Activated CD8-positive, alpha-beta T cell treated with anti-CD3 and anti-CD28 coated beads for 36 hours (primary cell): Measurements from ENCODE around the gene KRT15. TPM values are rescaled to one million over a fixed set of nuclear protein-coding genes. Genes with fewer than 3 reads are reported as not detected.

Experiments
- ATAC-seq: fragments of 200-7000 bp; cut with Tn5 transposase; one replicate; pipeline ENCODE4 v1.10.0; 2021; ENCODE audit warnings: mild to moderate bottlenecking, moderate library complexity
- CTCF ChIA-PET: fragments of 350-600 bp; sonication (Branson Sonifier 250); formaldehyde crosslinking; loops from one replicate; lab custom pipeline; 2021; ENCODE audit warnings: antibody characterized with exemption; lab: Charles Lee
- POLR2A ChIA-PET: fragments of 350-600 bp; sonication (Branson Sonifier 250); formaldehyde crosslinking; loops from one replicate; lab custom pipeline; 2021; ENCODE audit warnings: antibody characterized with exemption; lab: Charles Lee
- DNase-seq: peaks from one replicate; pipeline ENCODE4 v3.0.0-alpha.2; 2020
- H3K27ac Mint-ChIP-seq: one replicate; pipeline ENCODE4 v1.8.0; 2021; ENCODE audit warnings: mild to moderate bottlenecking, mixed read lengths
- H3K27me3 Mint-ChIP-seq: one replicate; pipeline ENCODE4 v1.8.0; 2021; ENCODE audit warnings: mixed read lengths
- H3K36me3 Mint-ChIP-seq: one replicate; pipeline ENCODE4 v1.8.0; 2021; ENCODE audit warnings: low read depth, mixed read lengths
- H3K4me1 Mint-ChIP-seq: one replicate; pipeline ENCODE4 v1.8.0; 2021; ENCODE audit warnings: low read depth, mixed read lengths
- H3K4me3 Mint-ChIP-seq: one replicate; pipeline ENCODE4 v1.8.0; 2021; ENCODE audit warnings: mild to moderate bottlenecking, moderate library complexity, mixed read lengths
- H3K9me3 Mint-ChIP-seq: one replicate; pipeline ENCODE4 v1.8.0; 2021; ENCODE audit warnings: mixed read lengths
- CTCF ChIP-seq: fragments of 200-600 bp; IDR thresholded peaks from one replicate; pipeline ENCODE4 v1.8.0; 2022; ENCODE audit warnings: antibody characterized with exemption, mild to moderate bottlenecking
- intact Hi-C: fragments of 100-400 bp; cut with micrococcal nuclease; formaldehyde crosslinking; loops from one replicate; pipeline ENCODE4 v1.10.0; 2022
- total RNA-seq, 2 experiments: library from RNA; stranded (reverse); gene quantifications; one replicate each; pipeline ENCODE4 v1.2.3, GENCODE V29; 2021

KRT15 gene
- total RNA-seq, 2 experiments from 2014 or later = not detected

DNA sequence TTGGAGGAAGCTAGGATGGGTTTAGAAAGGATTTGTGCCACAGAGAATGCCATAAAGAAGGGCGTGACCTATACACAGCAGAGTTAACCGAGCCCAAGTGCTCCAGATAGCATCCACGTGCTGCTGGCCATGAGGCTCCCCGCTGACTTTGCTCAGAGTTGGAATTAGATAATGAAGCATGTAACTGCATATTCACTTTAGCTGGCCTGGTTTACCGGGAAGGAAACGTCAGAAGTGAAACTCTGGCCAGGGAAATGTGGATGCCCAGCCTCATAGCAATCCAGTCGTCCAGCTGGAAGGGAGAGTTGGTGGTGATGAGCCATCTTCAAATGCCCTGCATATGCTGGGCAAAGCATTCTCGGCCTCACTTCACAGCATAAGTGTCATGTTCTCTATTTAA lies 43.8 kb downstream of the KRT15 start:
- Mint-ChIP-seq H3K9me3 (no peaks in the 10 kb centered on the region), H3K27ac (no peak overlapping the region), H3K4me1 (no peaks in the 10 kb centered on the region), H3K27me3 (no peaks in the 10 kb centered on the region), H3K4me3 (no peak overlapping the region), H3K36me3 (no peaks in the 10 kb centered on the region)
- no peak for DNase-seq
- intact Hi-C loops = no loop called here
- ChIA-PET CTCF (interaction anchor here (1.2 to 1.4 kb wide), 2 partner anchors 12 to 74 kb away, joined by 3 read pairs; no protein-coding TSS in a partner anchor), POLR2A (no interaction called here)
- ATAC-seq = no peak
- TF ChIP-seq CTCF = no peak

DNA sequence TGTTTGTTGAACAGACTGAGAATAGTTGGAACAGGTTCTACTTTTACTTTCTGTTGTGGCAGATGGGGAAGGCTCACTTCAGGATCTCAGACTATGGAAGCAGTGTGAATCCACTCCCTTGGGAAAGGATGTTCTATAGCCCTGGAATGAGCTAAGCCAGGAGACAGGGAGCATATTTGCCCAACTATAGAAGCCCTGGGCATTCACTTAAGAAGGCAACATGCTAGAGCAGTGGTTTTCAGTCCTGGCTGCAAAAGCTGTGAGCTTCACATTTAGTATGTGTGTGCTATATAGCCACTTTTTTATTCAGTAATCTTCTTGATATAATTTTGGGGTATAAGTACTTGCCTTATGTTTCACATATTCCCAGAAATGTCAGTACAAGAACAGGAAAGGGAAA lies 50.3 kb downstream of the KRT15 start:
- intact Hi-C loops = no loop called here
- POLR2A ChIA-PET = no interaction called here
- no peak overlapping the region for H3K4me3 Mint-ChIP-seq
- CTCF ChIA-PET = interaction anchor here (0.8 to 1.4 kb wide), 3 partner anchors 11 to 180 kb away, joined by 3 read pairs; no protein-coding TSS in a partner anchor
- DNase-seq (no peak), ATAC-seq (no peak)
- no peaks in the 10 kb centered on the region for H3K9me3 Mint-ChIP-seq
- no peaks in the 10 kb centered on the region for H3K4me1 Mint-ChIP-seq
- peaks cover 2% of the 10 kb centered on the region for H3K27me3 Mint-ChIP-seq
- no peak for TF ChIP-seq CTCF
- H3K36me3 Mint-ChIP-seq = no peaks in the 10 kb centered on the region
- no peak overlapping the region for H3K27ac Mint-ChIP-seq

DNA sequence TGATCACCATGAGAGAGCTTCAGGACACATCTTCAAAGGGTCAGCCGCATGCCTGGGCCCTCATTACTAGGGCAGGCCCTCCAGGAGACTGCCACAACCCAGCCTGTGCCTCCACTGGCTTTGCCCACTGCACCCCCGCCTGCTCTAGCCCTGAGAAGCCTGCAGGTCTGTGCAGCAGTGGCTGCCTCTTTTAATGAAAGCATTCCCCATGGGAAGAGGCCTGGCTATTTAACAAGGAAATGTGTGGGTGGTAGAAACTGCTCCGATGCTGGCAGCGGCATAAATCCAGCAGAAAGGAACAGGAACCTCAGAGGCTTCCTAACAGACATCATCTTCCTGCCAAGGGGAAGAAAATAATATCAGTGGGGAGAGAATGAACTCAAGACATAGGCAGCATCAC lies 51.1 kb downstream of the KRT15 start:
- no peak for TF ChIP-seq CTCF
- Mint-ChIP-seq H3K36me3 (no peaks in the 10 kb centered on the region), H3K27ac (no peak overlapping the region), H3K9me3 (no peaks in the 10 kb centered on the region), H3K27me3 (peaks cover 2% of the 10 kb centered on the region), H3K4me1 (no peaks in the 10 kb centered on the region), H3K4me3 (no peak overlapping the region)
- CTCF ChIA-PET = interaction anchor here (0.8 kb wide), 1 partner anchor 181 kb away, joined by 3 read pairs; no protein-coding TSS in a partner anchor
- no peak for DNase-seq
- ATAC-seq = no peak
- intact Hi-C loops = no loop called here
- POLR2A ChIA-PET = no interaction called here

DNA sequence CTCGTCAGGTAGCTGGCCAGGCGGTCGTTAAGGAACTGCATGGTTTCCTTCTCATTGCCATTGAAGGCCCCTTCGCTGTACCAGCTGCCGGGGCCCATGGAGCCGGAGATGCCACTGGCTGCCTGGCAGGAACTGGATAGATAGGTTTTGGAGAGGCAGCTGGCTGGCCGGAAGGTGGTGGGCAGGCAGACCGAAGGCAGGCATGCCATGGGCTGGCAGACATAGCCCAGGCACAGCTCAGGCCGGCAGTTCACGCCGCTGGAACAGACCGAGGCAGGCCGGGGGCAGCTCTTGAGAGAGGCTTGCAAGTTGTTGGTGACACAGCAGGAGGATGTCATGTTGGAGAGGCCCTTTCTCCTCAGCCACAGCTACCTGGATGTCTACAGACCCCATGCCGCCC lies 51.7 kb downstream of the KRT15 start, which contains the start of gene KRT32:
KRT32 (minus strand) TSS at position 399 of the 400 bp plus-strand sequence; CDS start at position 338, 61 bp downstream.
- H3K9me3 Mint-ChIP-seq = no peaks in the 10 kb centered on the region
- no peaks in the 10 kb centered on the region for H3K36me3 Mint-ChIP-seq
- ChIA-PET POLR2A (interaction anchor here (0.8 kb wide), 1 partner anchor 24 kb away, joined by 3 read pairs; no protein-coding TSS in a partner anchor), CTCF (interaction anchor here (1.2 kb wide), 1 partner anchor 49 kb away, joined by 3 read pairs; no protein-coding TSS in a partner anchor)
- no peak for TF ChIP-seq CTCF
- H3K27ac Mint-ChIP-seq = no peak within 1 kb of the TSS
- no peak within 1 kb of the TSS for H3K4me3 Mint-ChIP-seq
- intact Hi-C loops = no loop called here
- ATAC-seq (no peak), DNase-seq (no peak)
- H3K27me3 Mint-ChIP-seq = peaks cover 2% of the 10 kb centered on the region
- H3K4me1 Mint-ChIP-seq = no peaks in the 10 kb centered on the region

- Mint-ChIP-seq H3K4me3 (no peak overlapping the region), H3K4me1 (no peaks in the 10 kb centered on the region), H3K36me3 (no peaks in the 10 kb centered on the region), H3K27ac (no peak overlapping the region), H3K27me3 (peaks cover 2% of the 10 kb centered on the region), H3K9me3 (no peaks in the 10 kb centered on the region)
- TF ChIP-seq CTCF = no peak
- CTCF ChIA-PET = no interaction called here
- intact Hi-C loops = no loop called here
- DNase-seq = no peak
- POLR2A ChIA-PET = no interaction called here
- ATAC-seq = no peak
These were observed 54.0 kb downstream of the KRT15 start for GRCh38 chr17:41464682-41465081.
